HG03139 (cell line): ENCODE results near the gene CHAC1.

Experiments used
- ATAC-seq: cut with Tn5 transposase; IDR thresholded peaks from one replicate; pipeline ENCODE4 v1.9.1; 2021; ENCODE audit not compliant: unreplicated experiment

Gene CHAC1

GRCh38 chr15:40923551-40923950, 29.7 kb upstream of the CHAC1 start:
- ATAC-seq = no peak

GRCh38 chr15:40925495-40925862, 27.8 kb upstream of the CHAC1 start:
- ATAC-seq = no peak

- no peak for ATAC-seq
These were observed 27.2 kb upstream of the CHAC1 start for GRCh38 chr15:40925863-40926658.

- no peak for ATAC-seq
These were observed 26.4 kb upstream of the CHAC1 start for GRCh38 chr15:40926659-40927494.

- ATAC-seq = no peak
These were observed 25.8 kb upstream of the CHAC1 start for GRCh38 chr15:40927495-40927872.

- ATAC-seq = no peak
These were observed 25.1 kb upstream of the CHAC1 start for GRCh38 chr15:40927873-40928806.

- no peak for ATAC-seq
These were observed 24.2 kb upstream of the CHAC1 start, which contains the start of gene DLL4 for GRCh38 chr15:40928821-40929659. Gene DLL4 (plus strand): TSS chr15:40929340. CDS start chr15:40929669, 329 bp downstream.

GRCh38 chr15:40929660-40930429, 23.4 kb upstream of the CHAC1 start:
- no peak for ATAC-seq

- ATAC-seq = no peak
These were observed 22.6 kb upstream of the CHAC1 start for GRCh38 chr15:40930430-40931299.

GRCh38 chr15:40931300-40932142, 21.8 kb upstream of the CHAC1 start:
- no peak for ATAC-seq

- ATAC-seq = no peak
These were observed 21.1 kb upstream of the CHAC1 start for GRCh38 chr15:40932156-40932555.

- no peak for ATAC-seq
These were observed 20.4 kb upstream of the CHAC1 start for GRCh38 chr15:40932649-40933516.

- no peak for ATAC-seq
These were observed 19.8 kb upstream of the CHAC1 start for GRCh38 chr15:40933517-40933902.

- ATAC-seq = no peak
These were observed 18.8 kb upstream of the CHAC1 start for GRCh38 chr15:40934457-40934856.

GRCh38 chr15:40936234-40936708, 17.0 kb upstream of the CHAC1 start:
- ATAC-seq = no peak
